ENCODE measurements around the gene CPLX1.

Gene CPLX1

DNA sequence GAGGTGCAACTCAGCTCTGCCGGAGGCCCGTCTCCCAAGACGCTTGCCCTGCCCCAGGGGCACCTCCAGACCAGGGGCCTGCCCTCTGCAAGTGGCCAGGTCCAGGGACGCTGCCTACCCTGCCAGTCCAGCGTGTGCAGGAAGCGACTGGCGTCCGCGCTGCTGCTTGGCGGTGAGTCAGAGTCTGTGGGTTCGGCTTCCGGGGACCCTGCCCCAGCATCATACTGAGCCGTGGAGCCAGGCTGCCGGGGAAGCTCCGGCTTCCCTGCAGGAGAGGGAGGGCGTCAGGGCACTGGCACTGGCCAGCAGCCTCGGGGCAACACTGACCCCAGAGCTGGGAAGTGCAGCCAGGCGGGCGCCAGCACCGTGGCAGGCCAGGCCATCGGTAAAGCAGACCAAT, 42.5 kb upstream of the CPLX1 start:
- TF ChIP-seq, protein P1, sequence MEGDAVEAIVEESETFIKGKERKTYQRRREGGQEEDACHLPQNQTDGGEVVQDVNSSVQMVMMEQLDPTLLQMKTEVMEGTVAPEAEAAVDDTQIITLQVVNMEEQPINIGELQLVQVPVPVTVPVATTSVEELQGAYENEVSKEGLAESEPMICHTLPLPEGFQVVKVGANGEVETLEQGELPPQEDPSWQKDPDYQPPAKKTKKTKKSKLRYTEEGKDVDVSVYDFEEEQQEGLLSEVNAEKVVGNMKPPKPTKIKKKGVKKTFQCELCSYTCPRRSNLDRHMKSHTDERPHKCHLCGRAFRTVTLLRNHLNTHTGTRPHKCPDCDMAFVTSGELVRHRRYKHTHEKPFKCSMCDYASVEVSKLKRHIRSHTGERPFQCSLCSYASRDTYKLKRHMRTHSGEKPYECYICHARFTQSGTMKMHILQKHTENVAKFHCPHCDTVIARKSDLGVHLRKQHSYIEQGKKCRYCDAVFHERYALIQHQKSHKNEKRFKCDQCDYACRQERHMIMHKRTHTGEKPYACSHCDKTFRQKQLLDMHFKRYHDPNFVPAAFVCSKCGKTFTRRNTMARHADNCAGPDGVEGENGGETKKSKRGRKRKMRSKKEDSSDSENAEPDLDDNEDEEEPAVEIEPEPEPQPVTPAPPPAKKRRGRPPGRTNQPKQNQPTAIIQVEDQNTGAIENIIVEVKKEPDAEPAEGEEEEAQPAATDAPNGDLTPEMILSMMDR (IDR thresholded peaks at IDR 0.05; ENCODE audit: borderline replicate concordance, insufficient read depth, low read depth, low read length) = no peak
- H3K4me3 ChIP-seq (ENCODE audit: low read depth, low read length) = no peak overlapping the region

DNA sequence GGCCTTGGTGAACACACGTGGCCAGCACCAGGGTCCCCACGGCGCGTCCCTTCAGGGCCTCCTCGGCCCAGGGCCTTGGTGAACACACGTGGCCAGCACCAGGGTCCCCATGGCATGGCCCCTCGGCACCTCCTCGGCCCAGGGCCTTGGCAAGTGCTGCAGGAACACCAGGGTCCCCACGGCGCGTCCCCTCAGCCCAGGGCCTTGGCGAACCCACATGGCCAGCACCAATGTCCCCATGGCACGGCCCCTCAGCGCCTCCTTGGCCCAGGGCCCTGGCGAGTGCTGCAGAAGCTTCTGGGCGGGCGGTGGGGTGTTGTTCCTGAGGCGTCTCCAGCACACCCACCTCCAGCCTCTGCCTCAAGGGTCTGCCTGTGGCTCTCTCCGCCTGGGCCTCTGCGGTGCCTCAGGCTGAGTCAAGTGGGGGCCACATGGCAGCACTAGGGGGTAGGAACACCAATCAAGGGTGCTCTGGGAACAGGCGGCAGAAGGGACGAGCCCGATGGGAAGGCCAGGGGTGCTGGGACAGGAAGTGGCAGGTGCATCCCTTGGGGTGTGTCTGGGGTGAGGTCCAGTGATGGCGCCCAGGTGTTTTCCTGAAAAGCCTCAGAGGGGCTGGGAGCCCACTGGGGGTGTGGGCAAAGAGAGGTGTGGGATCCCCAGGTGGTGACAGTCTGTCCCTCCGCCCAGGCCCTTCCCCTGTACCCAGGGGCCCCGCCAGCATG, 41.8 kb upstream of the CPLX1 start:
- H3K4me3 ChIP-seq (ENCODE audit: low read depth, low read length) = no peak overlapping the region
- TF ChIP-seq, protein P1 (IDR thresholded peaks at IDR 0.05; ENCODE audit: borderline replicate concordance, insufficient read depth, low read depth, low read length) = no peak

DNA sequence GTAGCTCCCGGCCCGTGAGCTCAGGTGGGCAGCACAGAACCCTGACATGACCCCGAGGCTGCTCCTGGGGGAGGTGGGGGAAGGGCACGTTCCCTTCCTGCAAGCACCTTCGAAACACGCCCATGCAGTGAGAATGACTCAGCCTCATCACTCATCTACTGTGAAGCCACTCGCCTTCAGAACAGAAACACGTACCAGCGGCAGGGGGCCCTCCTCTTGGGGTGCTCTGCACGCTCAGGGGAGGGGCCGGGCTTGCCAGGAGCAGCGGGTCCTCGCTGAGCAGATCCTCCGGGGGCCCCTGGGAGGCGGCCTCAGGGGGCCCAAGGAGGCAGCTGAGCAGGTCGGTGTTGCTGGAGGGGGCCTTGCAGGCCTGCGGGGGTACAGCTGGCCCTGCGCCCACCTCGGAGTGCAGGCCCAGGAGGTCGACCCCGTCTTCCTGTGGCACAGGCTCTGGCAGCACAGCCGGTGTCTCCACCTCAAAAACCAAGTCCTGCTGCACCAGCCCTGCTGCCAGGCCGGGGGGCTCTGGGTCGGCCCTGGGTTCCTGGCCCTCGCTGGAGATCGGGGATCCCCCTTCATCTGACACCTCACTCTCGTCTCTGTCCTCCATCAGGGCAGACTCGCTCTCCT, 40.9 kb upstream of the CPLX1 start:
- TF ChIP-seq, protein P1 (IDR thresholded peaks at IDR 0.05; ENCODE audit: borderline replicate concordance, insufficient read depth, low read depth, low read length) = no peak
- H3K4me3 ChIP-seq (ENCODE audit: low read depth, low read length) = no peak overlapping the region

DNA sequence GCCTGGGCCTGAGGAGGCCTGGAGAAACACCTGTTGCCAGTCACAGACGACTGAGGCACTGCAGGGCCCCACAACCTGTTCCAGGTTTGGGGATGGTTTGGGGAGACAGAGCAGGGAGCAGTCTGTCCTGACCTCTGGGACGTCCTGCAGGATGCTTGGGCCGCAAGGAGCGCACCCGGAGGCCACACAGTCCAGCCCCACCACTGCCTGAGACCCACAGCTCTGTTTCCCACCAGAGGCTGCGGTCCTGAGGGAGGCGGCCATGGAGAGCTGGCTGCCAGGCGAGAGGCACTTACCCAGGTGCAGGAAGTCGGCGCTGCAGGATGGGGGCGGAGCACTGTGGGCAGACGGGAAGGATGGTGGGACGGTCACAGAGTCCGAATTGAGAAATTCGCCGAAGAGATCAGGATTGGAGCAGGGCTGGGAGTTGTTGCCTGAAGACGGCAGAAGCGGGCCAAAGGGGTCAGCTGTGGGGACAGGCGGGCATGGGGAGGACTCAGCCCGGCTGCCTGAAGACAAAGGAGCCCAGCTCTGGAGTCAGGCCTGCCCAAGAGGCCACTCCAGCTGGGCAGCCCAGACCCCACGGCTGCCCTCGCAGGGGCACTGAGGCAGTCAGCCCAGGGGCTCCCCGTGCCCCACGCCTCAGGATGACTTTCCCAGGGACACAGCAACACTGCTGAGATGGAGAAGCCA, 40.3 kb upstream of the CPLX1 start:
- H3K4me3 ChIP-seq (ENCODE audit: low read depth, low read length) = no peak overlapping the region
- TF ChIP-seq, protein P1 (IDR thresholded peaks at IDR 0.05; ENCODE audit: borderline replicate concordance, insufficient read depth, low read depth, low read length) = no peak

DNA sequence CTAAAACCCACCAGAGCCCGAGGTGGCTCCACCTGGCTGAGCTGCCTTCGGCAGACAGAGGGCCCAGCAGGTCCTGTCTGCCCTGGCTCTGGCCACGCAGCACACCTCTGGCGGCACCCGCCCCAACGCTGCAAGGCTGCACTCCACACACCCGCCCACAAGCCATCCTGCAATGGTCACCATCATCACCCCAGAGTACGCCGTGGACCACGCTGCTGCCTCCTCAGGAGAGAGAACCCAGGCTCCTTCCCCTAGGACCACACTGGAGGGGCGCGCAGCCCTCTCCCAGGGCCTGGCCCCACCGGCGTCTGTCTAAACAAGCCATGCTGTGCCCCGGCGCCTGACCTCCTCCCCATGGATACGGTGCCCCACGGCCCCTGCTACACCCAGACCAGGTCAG, 39.6 kb upstream of the CPLX1 start:
- TF ChIP-seq, protein P1 (IDR thresholded peaks at IDR 0.05; ENCODE audit: borderline replicate concordance, insufficient read depth, low read depth, low read length) = no peak

DNA sequence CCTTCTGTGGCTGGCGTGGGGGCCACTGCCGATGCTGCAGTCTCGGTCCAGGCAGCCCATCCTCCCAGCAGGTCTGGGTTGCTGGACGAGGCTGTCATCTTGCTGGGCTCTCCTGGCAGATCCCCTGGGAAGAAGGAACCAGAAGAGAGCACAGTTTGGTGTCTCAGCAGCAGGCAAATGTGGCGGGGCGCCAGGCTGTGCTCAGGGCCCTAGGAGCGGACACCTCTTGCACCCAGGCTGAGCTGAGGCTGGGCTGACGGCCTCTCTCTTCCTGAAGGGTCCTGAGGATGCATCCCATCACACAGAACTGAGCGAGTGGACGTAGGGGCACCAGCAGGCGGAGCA, 39.2 kb upstream of the CPLX1 start:
- TF ChIP-seq, protein P1 (IDR thresholded peaks at IDR 0.05; ENCODE audit: borderline replicate concordance, insufficient read depth, low read depth, low read length) = no peak
- H3K4me3 ChIP-seq (ENCODE audit: low read depth, low read length) = no peak overlapping the region

More for the DNA sequence above, 39.6 kb upstream of the CPLX1 start:
- H3K4me3 ChIP-seq (ENCODE audit: low read depth, low read length) = no peak overlapping the region
